WTC11 (cell line): Measurements from ENCODE around the gene APOBEC4. TPM values are rescaled to one million over a fixed set of nuclear protein-coding genes. Genes with fewer than 3 reads are reported as not detected.

ENCODE experiments used
- AFF4 ChIP-seq: sonication (generic); formaldehyde crosslinking; IDR thresholded peaks from 2 replicates; pipeline ENCODE4 v1.8.1; 2023; ENCODE audit warnings: mild to moderate bottlenecking, missing genetic modification reagents, borderline replicate concordance
- CREB1 ChIP-seq: sonication (generic); formaldehyde crosslinking; IDR thresholded peaks from 2 replicates; pipeline ENCODE4 v1.8.0; 2023; ENCODE audit warnings: mild to moderate bottlenecking, missing genetic modification reagents
- EMX1 ChIP-seq: fragments of 250-450 bp; sonication (Bioruptor Pico); IDR thresholded peaks from 2 replicates; pipeline ENCODE4 v1.8.0; 2021; ENCODE audit warnings: mild to moderate bottlenecking
- FOXJ3 ChIP-seq: sonication (generic); formaldehyde crosslinking; IDR thresholded peaks from 2 replicates; pipeline ENCODE4 v1.9.0; 2021; ENCODE audit warnings: missing genetic modification reagents, mild to moderate bottlenecking, borderline replicate concordance
- FOXP1 ChIP-seq: sonication (generic); formaldehyde crosslinking; IDR thresholded peaks from 2 replicates; pipeline ENCODE4 v1.8.0; 2022; ENCODE audit warnings: missing genetic modification reagents, mild to moderate bottlenecking, moderate library complexity, borderline replicate concordance
- GRHL2 ChIP-seq: fragments of 250-450 bp; sonication (Bioruptor Pico); IDR thresholded peaks from 2 replicates; pipeline ENCODE4 v1.8.0; 2022; ENCODE audit warnings: mild to moderate bottlenecking, moderate library complexity; ENCODE audit not compliant: insufficient replicate concordance, severe bottlenecking
- GTF2I ChIP-seq: fragments of 250-450 bp; sonication (Bioruptor Pico); conservative IDR thresholded peaks from 2 replicates; pipeline ENCODE4 v1.4.0; 2021; ENCODE audit warnings: mild to moderate bottlenecking
- JAZF1 ChIP-seq: fragments of 250-450 bp; sonication (Bioruptor Pico); IDR thresholded peaks from 2 replicates; pipeline ENCODE4 v1.9.0; 2021; ENCODE audit warnings: moderate library complexity, mild to moderate bottlenecking, inconsistent platforms
- NFATC4 ChIP-seq: fragments of 250-450 bp; sonication (Bioruptor Pico); IDR thresholded peaks from 2 replicates; pipeline ENCODE4 v1.9.0; 2021; ENCODE audit warnings: mild to moderate bottlenecking
- NR2C2 ChIP-seq: sonication (generic); formaldehyde crosslinking; IDR thresholded peaks from 2 replicates; pipeline ENCODE4 v1.8.0; 2022; ENCODE audit warnings: mild to moderate bottlenecking, missing genetic modification reagents
- PRRX2 ChIP-seq: fragments of 250-450 bp; sonication (Bioruptor Pico); IDR thresholded peaks from 2 replicates; pipeline ENCODE4 v1.8.0; 2021; ENCODE audit warnings: mild to moderate bottlenecking
- USF1 ChIP-seq: sonication (generic); formaldehyde crosslinking; IDR thresholded peaks from 2 replicates; pipeline ENCODE4 v1.8.0; 2022; ENCODE audit warnings: mild to moderate bottlenecking, missing genetic modification reagents
- ZNF121 ChIP-seq: sonication (generic); formaldehyde crosslinking; IDR thresholded peaks from 2 replicates; pipeline ENCODE4 v1.8.0; 2023; ENCODE audit warnings: missing genetic modification reagents
- ZNF138 ChIP-seq: sonication (generic); formaldehyde crosslinking; conservative IDR thresholded peaks from 2 replicates; pipeline ENCODE4 v1.8.1; 2022; ENCODE audit warnings: mild to moderate bottlenecking, moderate library complexity, missing genetic modification reagents
- ZNF219 ChIP-seq: sonication (generic); formaldehyde crosslinking; IDR thresholded peaks from 2 replicates; pipeline ENCODE4 v1.8.0; 2023; ENCODE audit warnings: missing genetic modification reagents, mild to moderate bottlenecking, borderline replicate concordance
- ZNF317 ChIP-seq: sonication (generic); formaldehyde crosslinking; IDR thresholded peaks from 2 replicates; pipeline ENCODE4 v1.8.1; 2023; ENCODE audit warnings: low read depth, mild to moderate bottlenecking, moderate library complexity, missing genetic modification reagents, borderline replicate concordance
- ZNF416 ChIP-seq: fragments of 250-450 bp; sonication (Bioruptor Pico); IDR thresholded peaks from 2 replicates; pipeline ENCODE4 v1.9.0; 2021; ENCODE audit warnings: mild to moderate bottlenecking, inconsistent platforms
- ZNF423 ChIP-seq: fragments of 250-450 bp; sonication (Bioruptor Pico); IDR thresholded peaks from 2 replicates; pipeline ENCODE4 v2.1.2; 2022; ENCODE audit warnings: mild to moderate bottlenecking, moderate library complexity
- total RNA-seq: library from RNA; stranded (reverse); gene quantifications from 3 replicates; pipeline ENCODE4 v1.2.3, GENCODE V29; 2021
- TF ChIP-seq, protein P1 (sequence below): sonication (generic); formaldehyde crosslinking; IDR thresholded peaks from 2 replicates; pipeline ENCODE4 v1.8.1; 2022; ENCODE audit warnings: mild to moderate bottlenecking, missing genetic modification reagents, moderate library complexity, borderline replicate concordance
- TF ChIP-seq, protein P2 (sequence below): sonication (generic); formaldehyde crosslinking; IDR thresholded peaks from 2 replicates; pipeline ENCODE4 v1.8.1; 2023; ENCODE audit warnings: mild to moderate bottlenecking, moderate library complexity, missing genetic modification reagents
- TF ChIP-seq, protein P3 (sequence below): sonication (generic); formaldehyde crosslinking; conservative IDR thresholded peaks from 2 replicates; pipeline ENCODE4 v1.8.1; 2023; ENCODE audit warnings: mild to moderate bottlenecking, low read depth, missing genetic modification reagents, moderate library complexity
- TF ChIP-seq, protein P4 (sequence below): sonication (generic); formaldehyde crosslinking; IDR thresholded peaks from 2 replicates; pipeline ENCODE4 v1.8.1; 2022; ENCODE audit warnings: mild to moderate bottlenecking, moderate library complexity, missing genetic modification reagents
- TF ChIP-seq, protein P5 (sequence below): fragments of 200-600 bp; IDR thresholded peaks from 2 replicates; pipeline ENCODE4 v1.8.0; 2022; ENCODE audit warnings: antibody characterized with exemption
- TF ChIP-seq, protein P6 (sequence below): fragments of 250-450 bp; sonication (Bioruptor Pico); IDR thresholded peaks from 2 replicates; pipeline ENCODE4 v1.8.0; 2021; ENCODE audit warnings: mild to moderate bottlenecking

Gene APOBEC4
- total RNA-seq, 1 experiment from 2014 or later: not detected

- TF ChIP-seq GRHL2 (CRISPR knock-in tag) (no peak), PRRX2 (CRISPR knock-in tag) (no peak), JAZF1 (CRISPR knock-in tag) (no peak), FOXP1 (CRISPR knock-in tag) (peak; percentile 54; the same call in 1 of the 2 replicates), FOXJ3 (no peak), GTF2I (CRISPR knock-in tag) (no peak), USF1 (peak; percentile 96), ZNF423 (CRISPR knock-in tag) (no peak), NR2C2 (CRISPR knock-in tag) (no peak), ZNF416 (no peak), ZNF219 (CRISPR knock-in tag) (no peak), NFATC4 (CRISPR knock-in tag) (no peak), EMX1 (CRISPR knock-in tag) (no peak), CREB1 (CRISPR knock-in tag) (no peak), ZNF121 (CRISPR knock-in tag) (no peak), ZNF317 (CRISPR knock-in tag) (no peak), AFF4 (CRISPR knock-in tag) (no peak), ZNF138 (CRISPR knock-in tag) (no peak)
- TF ChIP-seq, protein P1, sequence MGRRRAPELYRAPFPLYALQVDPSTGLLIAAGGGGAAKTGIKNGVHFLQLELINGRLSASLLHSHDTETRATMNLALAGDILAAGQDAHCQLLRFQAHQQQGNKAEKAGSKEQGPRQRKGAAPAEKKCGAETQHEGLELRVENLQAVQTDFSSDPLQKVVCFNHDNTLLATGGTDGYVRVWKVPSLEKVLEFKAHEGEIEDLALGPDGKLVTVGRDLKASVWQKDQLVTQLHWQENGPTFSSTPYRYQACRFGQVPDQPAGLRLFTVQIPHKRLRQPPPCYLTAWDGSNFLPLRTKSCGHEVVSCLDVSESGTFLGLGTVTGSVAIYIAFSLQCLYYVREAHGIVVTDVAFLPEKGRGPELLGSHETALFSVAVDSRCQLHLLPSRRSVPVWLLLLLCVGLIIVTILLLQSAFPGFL (CRISPR knock-in tag): no peak
- TF ChIP-seq, protein P2, sequence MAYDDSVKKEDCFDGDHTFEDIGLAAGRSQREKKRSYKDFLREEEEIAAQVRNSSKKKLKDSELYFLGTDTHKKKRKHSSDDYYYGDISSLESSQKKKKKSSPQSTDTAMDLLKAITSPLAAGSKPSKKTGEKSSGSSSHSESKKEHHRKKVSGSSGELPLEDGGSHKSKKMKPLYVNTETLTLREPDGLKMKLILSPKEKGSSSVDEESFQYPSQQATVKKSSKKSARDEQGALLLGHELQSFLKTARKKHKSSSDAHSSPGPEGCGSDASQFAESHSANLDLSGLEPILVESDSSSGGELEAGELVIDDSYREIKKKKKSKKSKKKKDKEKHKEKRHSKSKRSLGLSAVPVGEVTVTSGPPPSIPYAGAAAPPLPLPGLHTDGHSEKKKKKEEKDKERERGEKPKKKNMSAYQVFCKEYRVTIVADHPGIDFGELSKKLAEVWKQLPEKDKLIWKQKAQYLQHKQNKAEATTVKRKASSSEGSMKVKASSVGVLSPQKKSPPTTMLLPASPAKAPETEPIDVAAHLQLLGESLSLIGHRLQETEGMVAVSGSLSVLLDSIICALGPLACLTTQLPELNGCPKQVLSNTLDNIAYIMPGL: peak; percentile 79; the same call in 1 of the 2 replicates
- TF ChIP-seq, protein P3, sequence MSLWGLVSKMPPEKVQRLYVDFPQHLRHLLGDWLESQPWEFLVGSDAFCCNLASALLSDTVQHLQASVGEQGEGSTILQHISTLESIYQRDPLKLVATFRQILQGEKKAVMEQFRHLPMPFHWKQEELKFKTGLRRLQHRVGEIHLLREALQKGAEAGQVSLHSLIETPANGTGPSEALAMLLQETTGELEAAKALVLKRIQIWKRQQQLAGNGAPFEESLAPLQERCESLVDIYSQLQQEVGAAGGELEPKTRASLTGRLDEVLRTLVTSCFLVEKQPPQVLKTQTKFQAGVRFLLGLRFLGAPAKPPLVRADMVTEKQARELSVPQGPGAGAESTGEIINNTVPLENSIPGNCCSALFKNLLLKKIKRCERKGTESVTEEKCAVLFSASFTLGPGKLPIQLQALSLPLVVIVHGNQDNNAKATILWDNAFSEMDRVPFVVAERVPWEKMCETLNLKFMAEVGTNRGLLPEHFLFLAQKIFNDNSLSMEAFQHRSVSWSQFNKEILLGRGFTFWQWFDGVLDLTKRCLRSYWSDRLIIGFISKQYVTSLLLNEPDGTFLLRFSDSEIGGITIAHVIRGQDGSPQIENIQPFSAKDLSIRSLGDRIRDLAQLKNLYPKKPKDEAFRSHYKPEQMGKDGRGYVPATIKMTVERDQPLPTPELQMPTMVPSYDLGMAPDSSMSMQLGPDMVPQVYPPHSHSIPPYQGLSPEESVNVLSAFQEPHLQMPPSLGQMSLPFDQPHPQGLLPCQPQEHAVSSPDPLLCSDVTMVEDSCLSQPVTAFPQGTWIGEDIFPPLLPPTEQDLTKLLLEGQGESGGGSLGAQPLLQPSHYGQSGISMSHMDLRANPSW (CRISPR knock-in tag): no peak
- TF ChIP-seq, protein P4, sequence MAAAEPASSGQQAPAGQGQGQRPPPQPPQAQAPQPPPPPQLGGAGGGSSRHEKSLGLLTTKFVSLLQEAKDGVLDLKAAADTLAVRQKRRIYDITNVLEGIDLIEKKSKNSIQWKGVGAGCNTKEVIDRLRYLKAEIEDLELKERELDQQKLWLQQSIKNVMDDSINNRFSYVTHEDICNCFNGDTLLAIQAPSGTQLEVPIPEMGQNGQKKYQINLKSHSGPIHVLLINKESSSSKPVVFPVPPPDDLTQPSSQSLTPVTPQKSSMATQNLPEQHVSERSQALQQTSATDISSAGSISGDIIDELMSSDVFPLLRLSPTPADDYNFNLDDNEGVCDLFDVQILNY: no peak
- TF ChIP-seq, protein P5, sequence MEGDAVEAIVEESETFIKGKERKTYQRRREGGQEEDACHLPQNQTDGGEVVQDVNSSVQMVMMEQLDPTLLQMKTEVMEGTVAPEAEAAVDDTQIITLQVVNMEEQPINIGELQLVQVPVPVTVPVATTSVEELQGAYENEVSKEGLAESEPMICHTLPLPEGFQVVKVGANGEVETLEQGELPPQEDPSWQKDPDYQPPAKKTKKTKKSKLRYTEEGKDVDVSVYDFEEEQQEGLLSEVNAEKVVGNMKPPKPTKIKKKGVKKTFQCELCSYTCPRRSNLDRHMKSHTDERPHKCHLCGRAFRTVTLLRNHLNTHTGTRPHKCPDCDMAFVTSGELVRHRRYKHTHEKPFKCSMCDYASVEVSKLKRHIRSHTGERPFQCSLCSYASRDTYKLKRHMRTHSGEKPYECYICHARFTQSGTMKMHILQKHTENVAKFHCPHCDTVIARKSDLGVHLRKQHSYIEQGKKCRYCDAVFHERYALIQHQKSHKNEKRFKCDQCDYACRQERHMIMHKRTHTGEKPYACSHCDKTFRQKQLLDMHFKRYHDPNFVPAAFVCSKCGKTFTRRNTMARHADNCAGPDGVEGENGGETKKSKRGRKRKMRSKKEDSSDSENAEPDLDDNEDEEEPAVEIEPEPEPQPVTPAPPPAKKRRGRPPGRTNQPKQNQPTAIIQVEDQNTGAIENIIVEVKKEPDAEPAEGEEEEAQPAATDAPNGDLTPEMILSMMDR: no peak
- TF ChIP-seq, protein P6, sequence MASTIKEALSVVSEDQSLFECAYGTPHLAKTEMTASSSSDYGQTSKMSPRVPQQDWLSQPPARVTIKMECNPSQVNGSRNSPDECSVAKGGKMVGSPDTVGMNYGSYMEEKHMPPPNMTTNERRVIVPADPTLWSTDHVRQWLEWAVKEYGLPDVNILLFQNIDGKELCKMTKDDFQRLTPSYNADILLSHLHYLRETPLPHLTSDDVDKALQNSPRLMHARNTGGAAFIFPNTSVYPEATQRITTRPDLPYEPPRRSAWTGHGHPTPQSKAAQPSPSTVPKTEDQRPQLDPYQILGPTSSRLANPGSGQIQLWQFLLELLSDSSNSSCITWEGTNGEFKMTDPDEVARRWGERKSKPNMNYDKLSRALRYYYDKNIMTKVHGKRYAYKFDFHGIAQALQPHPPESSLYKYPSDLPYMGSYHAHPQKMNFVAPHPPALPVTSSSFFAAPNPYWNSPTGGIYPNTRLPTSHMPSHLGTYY: no peak
Observed at GRCh38 chr1:183635606-183636333, 17.3 kb downstream of the APOBEC4 start, which contains the start of gene ARPC5 (continued).
